ENCODE measurements around the gene SPATS2L.

The SPATS2L gene

GRCh38 chr2:200338692-200339091 is 32.2 kb downstream of the SPATS2L start:
- TF ChIP-seq ZBTB7A (IDR thresholded peaks at IDR 0.05; ENCODE audit: low read depth) (no peak), YY1 (IDR thresholded peaks at IDR 0.05; ENCODE audit: low read depth) (no peak), TEAD4 (IDR thresholded peaks at IDR 0.05) (no peak), NFIC (IDR thresholded peaks at IDR 0.05) (no peak)

DNA sequence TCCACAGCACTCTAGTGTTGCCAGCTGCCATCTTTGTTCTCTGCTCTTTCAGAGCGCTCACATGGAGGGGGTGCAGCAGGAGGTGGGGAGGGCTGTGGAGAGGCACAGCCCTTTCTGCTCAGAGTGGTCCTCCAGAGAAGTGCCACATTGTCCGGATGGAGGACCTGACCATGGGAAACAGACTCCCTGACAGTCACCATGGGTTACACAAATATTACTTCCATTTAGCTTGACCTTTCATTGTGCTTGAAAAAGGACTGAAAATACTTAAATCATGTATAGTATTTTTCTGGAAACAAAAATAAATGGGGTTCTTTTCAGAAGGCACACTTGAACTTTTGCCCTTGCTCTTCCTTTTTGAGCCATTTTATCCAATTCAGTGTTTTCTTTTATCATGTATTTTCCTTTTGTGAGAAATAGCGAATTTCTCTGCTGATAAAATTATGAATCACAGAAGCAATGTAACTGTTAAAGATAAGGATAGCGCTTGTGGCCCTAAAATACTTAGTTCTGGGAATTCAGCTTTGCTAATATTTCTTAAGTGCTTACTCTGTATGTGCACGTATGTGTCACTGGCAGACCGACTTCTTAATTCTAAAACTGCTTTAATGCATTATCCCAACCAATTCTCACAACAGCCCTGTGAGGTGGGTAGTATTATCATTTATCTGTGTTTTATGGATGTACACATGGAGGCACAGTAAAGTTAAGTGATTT is 34.2 kb downstream of the SPATS2L start:
- TF ChIP-seq RAD21 (IDR thresholded peaks at IDR 0.05; ENCODE audit: low read depth) = no peak
- TF ChIP-seq, protein P1, sequence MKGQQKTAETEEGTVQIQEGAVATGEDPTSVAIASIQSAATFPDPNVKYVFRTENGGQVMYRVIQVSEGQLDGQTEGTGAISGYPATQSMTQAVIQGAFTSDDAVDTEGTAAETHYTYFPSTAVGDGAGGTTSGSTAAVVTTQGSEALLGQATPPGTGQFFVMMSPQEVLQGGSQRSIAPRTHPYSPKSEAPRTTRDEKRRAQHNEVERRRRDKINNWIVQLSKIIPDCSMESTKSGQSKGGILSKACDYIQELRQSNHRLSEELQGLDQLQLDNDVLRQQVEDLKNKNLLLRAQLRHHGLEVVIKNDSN (IDR thresholded peaks at IDR 0.05) = no peak
- TF ChIP-seq, protein P2, sequence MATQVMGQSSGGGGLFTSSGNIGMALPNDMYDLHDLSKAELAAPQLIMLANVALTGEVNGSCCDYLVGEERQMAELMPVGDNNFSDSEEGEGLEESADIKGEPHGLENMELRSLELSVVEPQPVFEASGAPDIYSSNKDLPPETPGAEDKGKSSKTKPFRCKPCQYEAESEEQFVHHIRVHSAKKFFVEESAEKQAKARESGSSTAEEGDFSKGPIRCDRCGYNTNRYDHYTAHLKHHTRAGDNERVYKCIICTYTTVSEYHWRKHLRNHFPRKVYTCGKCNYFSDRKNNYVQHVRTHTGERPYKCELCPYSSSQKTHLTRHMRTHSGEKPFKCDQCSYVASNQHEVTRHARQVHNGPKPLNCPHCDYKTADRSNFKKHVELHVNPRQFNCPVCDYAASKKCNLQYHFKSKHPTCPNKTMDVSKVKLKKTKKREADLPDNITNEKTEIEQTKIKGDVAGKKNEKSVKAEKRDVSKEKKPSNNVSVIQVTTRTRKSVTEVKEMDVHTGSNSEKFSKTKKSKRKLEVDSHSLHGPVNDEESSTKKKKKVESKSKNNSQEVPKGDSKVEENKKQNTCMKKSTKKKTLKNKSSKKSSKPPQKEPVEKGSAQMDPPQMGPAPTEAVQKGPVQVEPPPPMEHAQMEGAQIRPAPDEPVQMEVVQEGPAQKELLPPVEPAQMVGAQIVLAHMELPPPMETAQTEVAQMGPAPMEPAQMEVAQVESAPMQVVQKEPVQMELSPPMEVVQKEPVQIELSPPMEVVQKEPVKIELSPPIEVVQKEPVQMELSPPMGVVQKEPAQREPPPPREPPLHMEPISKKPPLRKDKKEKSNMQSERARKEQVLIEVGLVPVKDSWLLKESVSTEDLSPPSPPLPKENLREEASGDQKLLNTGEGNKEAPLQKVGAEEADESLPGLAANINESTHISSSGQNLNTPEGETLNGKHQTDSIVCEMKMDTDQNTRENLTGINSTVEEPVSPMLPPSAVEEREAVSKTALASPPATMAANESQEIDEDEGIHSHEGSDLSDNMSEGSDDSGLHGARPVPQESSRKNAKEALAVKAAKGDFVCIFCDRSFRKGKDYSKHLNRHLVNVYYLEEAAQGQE (IDR thresholded peaks at IDR 0.05; ENCODE audit: low read depth) = no peak
- no peak for TF ChIP-seq FOXM1 (IDR thresholded peaks at IDR 0.05; ENCODE audit: borderline replicate concordance, low read depth)
- no peak for TF ChIP-seq CREB1 (IDR thresholded peaks at IDR 0.05; ENCODE audit: low read depth)
- no peak for TF ChIP-seq CEBPB (IDR thresholded peaks at IDR 0.05)
- no peak for TF ChIP-seq YY1 (IDR thresholded peaks at IDR 0.05; ENCODE audit: low read depth)
- TF ChIP-seq TEAD4 (IDR thresholded peaks at IDR 0.05) = no peak
- no peak for TF ChIP-seq MAX (IDR thresholded peaks at IDR 0.05)
- no peak for TF ChIP-seq EGR1 (IDR thresholded peaks at IDR 0.05)
- no peak for TF ChIP-seq ZBTB7A (IDR thresholded peaks at IDR 0.05; ENCODE audit: low read depth)
- TF ChIP-seq TCF12 (IDR thresholded peaks at IDR 0.05; ENCODE audit: low read depth) = no peak

DNA sequence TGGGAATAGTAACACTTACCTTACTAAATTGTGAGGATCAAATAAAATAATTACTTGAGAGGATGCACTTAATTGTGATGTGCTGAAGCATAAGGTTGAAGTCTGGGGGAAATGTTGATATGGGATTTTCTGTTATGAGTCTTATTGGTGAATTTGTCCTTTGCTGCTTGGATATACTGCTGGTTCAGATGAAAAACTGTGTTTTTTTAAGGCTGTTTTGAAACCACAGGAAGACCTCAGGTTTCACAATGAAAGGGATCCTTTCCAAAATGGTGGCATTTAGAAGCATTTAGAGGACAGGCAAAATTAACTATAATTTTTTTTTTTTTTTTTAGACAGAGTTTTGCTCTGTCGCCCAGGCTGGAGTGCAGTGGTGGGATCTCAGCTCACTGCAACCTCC is 34.9 kb downstream of the SPATS2L start:
- TF ChIP-seq EGR1 (IDR thresholded peaks at IDR 0.05) (no peak), TCF12 (IDR thresholded peaks at IDR 0.05; ENCODE audit: low read depth) (no peak), CREB1 (IDR thresholded peaks at IDR 0.05; ENCODE audit: low read depth) (no peak), CEBPB (IDR thresholded peaks at IDR 0.05) (no peak), RAD21 (IDR thresholded peaks at IDR 0.05; ENCODE audit: low read depth) (no peak), EP300 (IDR thresholded peaks at IDR 0.05; ENCODE audit: borderline replicate concordance) (no peak), FOXM1 (IDR thresholded peaks at IDR 0.05; ENCODE audit: borderline replicate concordance, low read depth) (no peak), TAF1 (IDR thresholded peaks at IDR 0.05; ENCODE audit: low read depth) (no peak), YY1 (IDR thresholded peaks at IDR 0.05; ENCODE audit: low read depth) (no peak), MAX (IDR thresholded peaks at IDR 0.05) (no peak), NFIC (IDR thresholded peaks at IDR 0.05) (no peak), ZBTB7A (IDR thresholded peaks at IDR 0.05; ENCODE audit: low read depth) (no peak), TEAD4 (IDR thresholded peaks at IDR 0.05) (no peak)
- TF ChIP-seq, protein P2 (IDR thresholded peaks at IDR 0.05; ENCODE audit: low read depth) = no peak
- TF ChIP-seq, protein P1 (IDR thresholded peaks at IDR 0.05) = no peak

- TF ChIP-seq TEAD4 (IDR thresholded peaks at IDR 0.05) = no peak
These were observed 35.7 kb downstream of the SPATS2L start for GRCh38 chr2:200342235-200342634.

GRCh38 chr2:200342654-200343053 is 36.2 kb downstream of the SPATS2L start:
- TF ChIP-seq YY1 (IDR thresholded peaks at IDR 0.05; ENCODE audit: low read depth) (no peak), CREB1 (IDR thresholded peaks at IDR 0.05; ENCODE audit: low read depth) (no peak), EGR1 (IDR thresholded peaks at IDR 0.05) (no peak), CEBPB (IDR thresholded peaks at IDR 0.05) (no peak), NFIC (IDR thresholded peaks at IDR 0.05) (no peak), EP300 (IDR thresholded peaks at IDR 0.05; ENCODE audit: borderline replicate concordance) (no peak), ZBTB7A (IDR thresholded peaks at IDR 0.05; ENCODE audit: low read depth) (no peak), RAD21 (IDR thresholded peaks at IDR 0.05; ENCODE audit: low read depth) (no peak), TCF12 (IDR thresholded peaks at IDR 0.05; ENCODE audit: low read depth) (no peak), TEAD4 (IDR thresholded peaks at IDR 0.05) (no peak), FOXM1 (IDR thresholded peaks at IDR 0.05; ENCODE audit: borderline replicate concordance, low read depth) (no peak)
- TF ChIP-seq, protein P2 (IDR thresholded peaks at IDR 0.05; ENCODE audit: low read depth) = no peak

All from Ishikawa (cell line).